Hindlimb muscle (tissue), 1 donor: ENCODE data around the gene FOXJ3. TPM values are rescaled to one million over a fixed set of nuclear protein-coding genes. Genes with fewer than 3 reads are reported as not detected.

Experiments used
- DNase-seq: peaks from one replicate; pipeline ENCODE4 v3.0.0-alpha.2; 2013
- polyA plus RNA-seq: library from polyadenylated mRNA; unstranded; fragments of 120-200 nt; gene quantifications from one replicate; pipeline ENCODE4 v1.2.1, GENCODE V29; 2013; ENCODE audit not compliant: insufficient read length

Gene FOXJ3
- polyA plus RNA-seq, 1 donor: 40.5 TPM

DNA sequence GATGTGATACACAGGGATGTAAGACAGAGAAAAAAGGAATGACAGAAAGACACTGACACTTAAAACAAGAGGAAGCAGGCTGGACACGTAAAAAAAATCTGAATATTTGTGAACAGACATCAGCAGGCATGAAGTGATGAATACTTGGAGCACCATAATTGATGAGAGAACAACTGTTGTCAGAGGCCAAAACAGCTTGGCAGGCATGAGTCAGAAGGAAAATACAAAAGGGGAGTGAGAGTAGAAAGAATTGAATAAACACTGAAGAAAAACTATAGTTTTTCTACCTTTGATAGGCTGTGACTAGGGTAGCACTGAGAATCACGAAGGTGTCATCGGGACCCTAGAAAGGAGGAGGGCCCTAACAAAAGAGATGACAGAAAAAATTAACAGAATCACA lies 148.9 kb downstream of the FOXJ3 start:
- DNase-seq: no peak

DNA sequence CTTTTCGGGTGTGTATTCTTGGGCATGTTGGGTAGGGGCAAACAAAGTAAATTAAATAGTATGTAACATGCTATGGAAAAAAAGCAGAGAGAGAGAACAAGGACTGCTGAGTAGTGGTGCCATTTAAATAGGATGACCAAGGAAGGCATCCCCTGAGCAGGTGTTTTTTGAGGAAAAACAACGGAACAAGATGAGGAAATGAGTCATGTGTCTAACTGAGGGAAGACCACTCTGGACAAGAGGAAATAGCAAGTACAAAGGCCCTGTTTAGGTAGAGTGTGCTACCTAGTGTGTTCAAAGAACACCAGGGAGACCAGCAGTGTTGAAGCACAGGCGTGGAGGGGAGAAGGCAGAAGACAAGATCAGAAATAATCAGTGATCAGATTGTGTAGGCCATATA lies 150.4 kb downstream of the FOXJ3 start:
- DNase-seq: no peak

DNA sequence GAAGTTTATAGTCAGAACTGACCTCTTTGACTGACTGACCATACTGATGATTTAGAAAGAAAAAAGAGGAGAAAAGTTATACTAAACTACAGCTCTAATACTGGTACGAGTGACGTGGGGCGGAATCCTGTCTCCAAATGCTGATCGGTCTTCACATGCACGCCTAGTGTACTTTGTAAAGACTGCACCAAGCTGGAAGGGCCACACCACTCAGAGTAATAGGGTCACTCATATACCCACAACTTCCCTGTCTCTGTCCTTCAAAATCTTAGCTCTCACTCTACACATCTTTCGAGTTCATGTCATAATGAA lies 151.1 kb downstream of the FOXJ3 start:
- no peak for DNase-seq

DNA sequence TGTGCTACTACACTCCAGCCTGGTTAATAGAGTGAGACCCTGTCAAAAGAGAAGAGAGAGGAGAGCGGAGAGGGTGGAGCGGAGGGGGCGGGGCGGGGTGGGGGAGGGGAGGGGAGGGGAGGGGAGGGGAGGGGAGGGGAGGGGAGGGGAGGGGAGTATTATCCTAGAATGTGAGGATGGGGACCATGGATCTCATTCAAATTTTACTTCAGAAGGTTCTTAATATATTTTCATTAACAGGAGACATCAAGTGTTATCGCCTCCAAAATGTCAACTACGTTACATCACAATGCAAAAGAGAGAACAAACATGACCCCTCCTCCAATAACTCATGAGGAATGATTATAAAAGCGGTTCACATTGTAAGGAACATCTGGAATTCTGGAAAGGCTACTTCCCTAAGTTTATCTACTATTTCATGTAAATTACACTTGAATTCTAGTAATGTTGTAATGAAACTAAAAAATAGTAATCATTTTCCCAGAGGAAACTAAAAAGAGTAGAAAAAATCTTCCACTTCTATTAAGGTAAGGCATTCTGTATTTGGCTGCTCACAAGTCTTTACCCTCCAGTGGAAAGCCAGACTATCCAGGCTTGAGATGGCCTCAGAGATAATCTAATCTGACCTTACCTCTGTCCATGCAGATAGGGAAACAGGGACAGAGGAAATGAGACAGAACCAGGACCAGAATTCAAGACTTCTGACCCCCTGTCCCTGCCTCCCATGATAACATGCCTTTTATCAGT lies 151.7 kb downstream of the FOXJ3 start:
- no peak for DNase-seq

DNA sequence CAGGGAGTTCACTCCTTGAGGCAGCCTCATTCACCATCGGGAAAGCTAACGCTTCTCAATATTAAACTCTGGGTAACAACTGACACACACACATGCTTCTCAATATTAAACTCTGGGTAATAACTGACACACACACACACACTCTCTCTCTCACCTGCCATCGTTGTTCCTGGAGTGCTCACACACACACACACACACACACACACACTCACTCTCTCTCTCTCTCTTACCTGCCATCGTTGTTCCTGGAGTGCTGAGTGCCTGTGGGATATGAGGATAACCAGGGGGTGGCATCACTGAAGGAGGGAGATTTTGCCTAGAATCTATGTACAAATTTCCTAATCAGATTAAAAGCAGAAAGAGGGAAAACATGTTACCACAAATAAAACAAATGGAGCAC lies 153.3 kb downstream of the FOXJ3 start:
- no peak for DNase-seq

DNA sequence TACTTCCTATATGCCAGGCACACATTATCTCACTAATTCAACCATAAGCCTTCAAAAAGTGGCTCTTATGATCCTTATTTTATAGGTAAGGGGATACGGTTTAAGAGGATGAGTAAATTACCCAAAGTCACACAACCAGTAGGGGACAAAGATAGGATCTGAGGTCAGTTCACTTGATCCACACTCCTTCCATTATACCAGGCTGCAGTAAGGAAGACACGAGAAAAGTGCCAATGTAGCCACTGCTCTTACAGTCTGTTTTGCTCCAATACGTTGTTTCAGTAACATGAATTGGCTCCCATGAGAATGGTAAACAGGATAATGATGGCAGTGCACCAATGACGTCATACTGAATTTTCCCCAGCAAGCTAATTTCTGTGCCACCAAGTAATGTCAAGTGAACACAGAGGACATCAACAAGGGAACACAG lies 155.1 kb downstream of the FOXJ3 start:
- DNase-seq: no peak

DNA sequence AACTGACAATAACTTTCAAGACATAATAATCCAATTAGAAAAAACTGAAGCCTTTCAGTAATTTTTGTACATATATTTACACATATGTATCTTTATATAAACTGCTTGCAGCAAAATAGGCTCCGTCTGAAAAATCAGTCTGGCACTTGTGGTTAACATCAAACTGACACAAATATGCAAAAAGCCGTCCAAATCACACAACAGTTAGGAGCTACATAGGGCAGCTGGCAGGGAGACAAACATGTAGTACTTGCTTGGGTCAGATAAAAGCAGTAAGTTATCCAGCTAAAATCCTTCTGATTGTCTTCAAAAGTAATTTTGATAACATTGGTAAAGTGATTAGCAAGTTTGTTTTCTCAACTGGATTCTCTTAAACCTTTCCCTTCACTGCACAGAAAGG lies 155.8 kb downstream of the FOXJ3 start:
- no peak for DNase-seq

DNA sequence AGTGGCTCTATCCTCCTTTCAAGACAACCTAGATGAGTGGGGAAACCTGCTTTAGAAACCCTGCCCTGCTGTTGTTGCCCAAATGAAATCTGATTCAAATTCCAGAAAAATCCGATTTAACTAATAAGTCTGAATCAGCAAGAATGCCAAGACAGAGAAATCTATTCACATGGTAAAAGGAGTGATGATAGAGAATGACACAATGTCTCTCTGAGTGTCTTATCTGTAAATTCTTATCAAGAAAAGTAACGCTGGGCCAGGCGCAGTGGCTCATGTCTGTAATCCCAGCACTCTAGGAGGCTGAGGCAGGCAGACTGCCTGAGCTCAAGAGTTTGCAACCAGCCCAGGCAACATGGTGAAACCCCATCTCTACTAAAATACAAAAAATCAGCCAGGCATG lies 156.8 kb downstream of the FOXJ3 start:
- DNase-seq: no peak

DNA sequence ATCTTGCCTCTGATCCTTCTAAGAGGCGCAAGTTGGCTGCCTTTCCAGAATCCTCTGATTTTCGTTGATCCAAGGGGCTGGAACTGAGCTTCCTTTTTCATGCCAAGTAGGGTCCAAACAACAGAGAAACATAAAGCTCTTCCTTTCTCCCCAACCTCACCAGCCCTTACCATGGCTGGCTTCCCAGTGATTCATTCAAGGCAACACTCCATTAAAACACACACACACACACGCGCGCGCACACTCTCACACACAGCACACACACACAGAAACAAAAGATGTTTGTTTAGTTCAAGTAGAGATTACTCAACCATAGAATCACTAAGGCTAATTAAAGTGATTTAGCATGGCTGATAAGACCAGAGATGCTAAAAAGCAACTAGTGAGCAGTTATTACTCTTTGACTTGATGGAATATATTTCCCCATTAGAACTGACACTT lies 157.5 kb downstream of the FOXJ3 start:
- no peak for DNase-seq

DNA sequence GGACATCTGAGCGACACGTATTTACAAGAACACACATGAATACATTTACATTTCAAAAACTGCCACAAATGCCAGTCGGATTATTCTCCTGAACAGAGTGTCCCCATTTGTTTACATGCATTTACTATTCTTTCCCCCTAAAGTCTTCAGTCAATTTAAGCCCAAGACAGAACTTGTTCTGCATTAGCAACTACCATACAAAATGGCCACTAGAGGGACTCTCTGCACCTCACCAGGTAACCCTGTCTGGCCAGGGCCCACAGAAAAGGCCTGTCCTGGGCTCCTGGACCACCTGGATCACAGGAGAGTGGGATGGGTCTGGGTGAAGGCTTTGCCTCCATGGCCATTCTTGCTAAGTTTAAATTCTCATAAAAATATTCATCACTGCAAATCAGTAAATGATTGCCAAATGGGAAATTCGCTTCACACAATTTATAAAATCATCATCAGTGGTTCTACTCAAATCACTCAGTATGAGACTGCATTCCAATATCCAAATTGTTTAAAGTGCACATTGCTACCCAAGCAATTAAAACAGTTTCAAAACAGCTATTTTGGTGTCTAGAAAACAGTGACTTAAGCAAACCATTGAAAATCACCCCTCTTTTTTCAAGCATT lies 158.0 kb downstream of the FOXJ3 start:
- no peak for DNase-seq

DNA sequence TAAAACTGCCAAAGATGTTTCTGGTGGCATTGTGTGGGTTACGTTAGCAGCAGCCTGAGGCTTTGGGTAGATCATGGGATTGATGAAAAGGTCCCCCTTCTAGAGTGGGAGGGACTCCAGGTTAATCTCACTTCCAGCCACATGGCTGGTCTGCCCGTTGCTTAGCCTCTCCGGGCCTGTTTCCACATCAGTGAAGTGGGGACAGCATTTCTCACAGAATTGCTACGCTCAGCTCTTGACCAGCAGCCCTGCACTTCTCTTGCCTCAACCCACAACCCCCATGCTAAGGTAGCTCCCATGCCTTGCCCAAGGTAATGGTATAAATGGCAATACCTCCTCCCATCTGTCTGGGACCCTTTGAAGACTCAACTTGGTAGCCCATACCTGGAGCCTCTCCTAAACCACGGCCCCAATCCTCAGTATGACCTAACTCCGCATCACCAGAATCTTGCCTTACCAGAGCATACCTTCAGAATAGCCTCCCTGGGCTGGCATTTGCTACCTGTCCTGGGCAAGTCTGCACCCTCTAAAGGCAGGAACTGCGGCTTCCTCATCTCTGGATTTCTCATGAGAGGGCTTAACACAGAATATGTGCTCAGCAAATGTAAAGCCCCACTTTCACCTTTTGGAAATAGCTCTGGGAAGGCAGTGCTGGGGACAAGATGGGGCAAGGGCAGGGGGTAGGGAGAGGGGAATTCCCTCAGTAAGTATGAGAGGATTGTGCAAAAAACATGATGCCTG lies 159.6 kb downstream of the FOXJ3 start:
- no peak for DNase-seq

DNA sequence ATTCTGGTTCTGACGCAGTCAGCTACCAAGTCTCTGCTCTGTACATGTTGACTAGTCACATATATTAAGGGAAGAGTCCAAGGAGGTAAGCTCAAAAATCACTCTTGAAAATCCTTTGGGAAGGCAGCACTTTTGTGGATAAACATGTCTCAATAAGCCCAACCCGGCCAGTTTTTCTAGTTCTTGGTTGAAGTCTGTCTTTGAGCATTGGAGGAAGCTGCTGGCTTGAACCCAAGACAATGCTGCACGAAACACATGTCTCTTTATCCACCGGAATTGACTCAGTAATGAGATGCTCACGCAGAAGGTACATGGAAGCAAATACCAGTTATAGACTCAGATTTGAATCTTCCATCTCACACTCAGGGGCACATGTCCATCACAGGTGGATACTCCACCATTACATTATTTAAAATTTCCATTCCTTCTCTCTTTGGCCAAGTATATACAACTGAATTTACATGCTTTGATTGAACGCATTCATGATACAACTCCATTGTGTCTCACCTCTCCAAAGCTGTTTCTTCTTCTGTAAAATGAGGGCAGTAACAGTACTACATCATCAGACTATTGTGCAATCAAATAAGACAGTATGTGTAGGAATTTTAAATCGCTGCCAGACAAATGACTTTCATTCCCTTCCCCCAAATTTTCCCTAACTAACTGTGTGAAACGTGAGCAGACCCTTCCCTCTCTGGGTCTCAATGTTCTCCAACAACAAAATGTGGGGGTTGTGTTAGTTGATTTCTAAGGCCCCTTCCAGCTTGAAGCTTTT lies 160.9 kb downstream of the FOXJ3 start:
- DNase-seq: no peak

DNA sequence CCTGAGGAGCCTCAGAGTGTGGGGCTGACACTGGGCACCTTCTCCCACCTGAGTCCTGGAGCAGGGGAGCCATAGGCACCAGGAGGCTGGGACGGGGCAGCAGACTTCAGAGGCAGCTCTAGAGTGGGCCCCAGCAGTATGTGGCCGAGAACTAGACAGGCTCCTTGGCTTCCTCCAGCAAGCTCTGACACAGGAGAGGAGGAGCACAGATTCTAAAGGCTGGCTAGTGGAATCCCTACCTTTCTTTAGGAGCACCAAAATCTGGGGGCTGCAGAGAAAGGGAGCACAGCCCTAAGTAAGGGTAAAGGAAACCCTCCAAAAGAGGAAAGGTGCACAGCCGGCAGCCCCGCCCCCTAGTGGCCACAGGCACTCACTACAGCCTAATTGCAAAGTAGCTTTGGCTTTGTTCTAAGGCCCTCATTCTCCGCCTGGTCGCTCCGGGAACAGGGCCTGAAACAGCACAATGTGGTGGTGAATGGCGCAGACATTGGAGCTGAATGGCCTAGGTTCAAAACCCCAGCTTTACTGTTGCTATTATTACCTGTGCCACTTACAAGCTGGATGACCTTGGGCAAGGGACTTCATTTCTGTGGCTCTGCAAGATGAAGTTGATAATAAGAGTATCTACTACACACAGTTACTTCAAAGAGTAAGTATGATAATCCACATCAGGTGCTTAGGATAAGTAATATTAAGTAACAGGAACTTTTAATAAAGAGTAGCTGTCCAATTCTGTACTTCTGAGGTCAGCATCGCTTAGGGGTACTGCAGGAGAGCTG lies 161.7 kb downstream of the FOXJ3 start:
- peak; percentile 46 for DNase-seq

DNA sequence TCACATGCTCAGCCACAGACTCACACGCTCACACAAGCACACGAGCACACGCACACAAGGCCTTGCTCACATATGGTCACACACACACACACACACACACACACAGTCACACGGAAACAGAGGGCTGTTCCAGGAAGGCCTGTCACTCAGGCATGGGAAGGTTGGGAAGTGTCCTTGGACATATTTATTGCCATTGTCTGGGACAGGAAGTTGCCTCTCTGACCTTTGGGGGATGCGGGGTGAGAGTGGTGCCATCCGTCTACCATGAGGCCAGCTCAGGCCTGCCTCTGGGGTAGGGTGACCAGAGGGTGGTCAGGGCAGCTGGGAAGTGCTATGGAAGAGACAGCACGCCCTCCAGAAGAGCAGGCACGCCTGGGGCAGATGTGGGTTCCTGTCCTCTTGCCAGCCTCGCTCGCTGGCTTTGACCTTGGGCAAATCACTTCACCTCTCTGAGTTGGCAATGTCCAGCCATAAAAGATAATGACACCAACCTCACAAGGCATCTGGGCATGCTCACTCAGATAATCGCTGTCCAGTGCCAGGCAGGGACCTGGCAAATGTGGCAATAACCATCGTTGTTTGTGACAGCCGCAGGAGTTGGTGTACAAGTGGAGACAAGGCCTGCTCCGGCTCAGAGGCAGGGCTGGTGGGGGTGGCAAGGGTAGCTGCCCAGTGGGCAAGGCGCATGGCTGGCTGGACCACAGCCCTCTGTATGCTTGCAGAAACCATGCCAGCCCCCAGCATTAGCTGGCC lies 162.5 kb downstream of the FOXJ3 start:
- no peak for DNase-seq

DNA sequence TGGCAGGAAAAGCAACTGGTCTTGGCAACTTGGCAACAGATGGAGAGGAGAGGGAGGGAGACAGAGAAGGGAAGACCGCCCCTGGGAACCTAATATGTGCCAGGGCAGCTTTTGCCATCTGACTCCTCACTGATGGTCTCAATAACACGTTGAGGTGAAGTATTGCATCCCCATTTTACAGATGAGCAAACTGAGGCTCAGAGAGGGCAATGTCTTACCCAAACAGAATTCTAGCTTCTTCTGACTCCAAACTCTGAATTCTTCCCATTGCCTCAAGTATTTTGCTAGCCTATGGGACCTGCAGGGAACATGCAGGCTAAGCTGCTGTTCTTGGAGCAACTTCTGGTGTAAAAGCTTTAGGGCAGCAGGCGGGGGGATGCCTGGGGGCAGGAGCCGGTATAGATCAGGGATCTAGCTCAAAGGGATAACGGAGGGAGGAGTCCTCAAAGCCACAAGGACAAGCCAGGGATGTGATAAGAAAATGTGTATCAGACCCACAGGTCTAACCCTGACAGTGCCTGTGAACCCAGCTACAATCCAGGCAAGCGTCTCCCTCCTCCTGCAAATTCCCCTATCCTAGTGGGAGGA lies 163.3 kb downstream of the FOXJ3 start:
- DNase-seq: no peak

DNA sequence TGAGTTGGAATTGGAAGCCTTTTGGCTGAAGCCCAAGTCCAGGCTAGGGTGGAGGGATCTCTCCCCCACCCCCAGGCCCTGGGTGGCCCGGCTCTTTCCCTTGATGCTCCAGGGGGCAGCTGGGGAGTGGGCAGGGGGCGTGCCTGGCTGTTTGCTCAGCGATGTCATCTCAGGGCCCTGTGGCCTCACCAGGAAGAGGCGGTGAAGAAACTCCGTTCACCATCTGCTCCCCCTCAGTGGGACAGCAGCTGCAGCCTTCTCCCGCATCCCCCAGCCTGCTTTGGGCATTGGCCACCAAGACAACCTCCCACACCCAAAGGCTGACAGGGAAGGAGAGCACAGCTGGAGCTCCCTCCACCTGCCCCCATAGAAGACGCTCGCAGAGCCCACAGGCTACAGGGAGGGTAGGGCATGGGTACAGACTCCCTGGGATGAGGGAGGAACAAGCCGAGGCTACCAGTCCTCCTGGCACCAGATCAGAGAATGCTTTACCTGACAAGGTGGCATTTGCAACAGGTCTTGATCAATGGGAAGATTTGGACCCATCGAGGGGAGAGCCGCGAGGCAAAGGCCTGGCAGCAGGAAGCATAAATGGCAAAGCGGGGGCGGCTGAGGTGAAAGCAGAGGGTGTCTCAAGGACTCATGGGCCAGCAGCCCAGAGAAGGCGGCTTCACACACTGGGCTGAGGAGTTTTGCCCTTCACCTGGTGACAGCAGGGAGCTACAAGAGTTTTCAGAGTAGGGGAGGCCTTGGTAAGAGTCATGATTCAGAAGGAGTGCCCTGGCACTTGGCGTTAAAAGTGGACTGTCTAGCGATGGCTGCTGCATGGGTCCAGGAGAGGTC lies 164.0 kb downstream of the FOXJ3 start:
- DNase-seq: no peak

DNA sequence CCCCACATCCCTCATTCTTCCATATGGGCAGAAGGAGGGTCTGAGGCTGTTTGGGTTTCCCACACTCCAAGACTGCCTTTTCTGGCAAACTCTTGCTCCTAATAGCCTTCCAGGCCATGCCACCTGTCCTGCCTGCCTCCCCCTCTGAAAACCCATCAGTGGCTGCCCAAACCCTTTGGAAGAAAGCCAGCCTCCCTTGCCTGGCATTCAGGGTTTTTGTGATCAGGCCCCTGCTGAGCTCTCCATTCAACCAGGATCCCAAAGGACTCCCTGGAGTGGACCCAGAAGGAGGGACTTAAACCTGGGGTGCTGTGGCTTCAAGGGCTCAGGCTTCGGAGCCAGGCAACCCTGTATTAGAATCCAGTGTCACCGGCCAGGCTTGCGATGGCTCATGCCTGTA lies 166.3 kb downstream of the FOXJ3 start:
- DNase-seq: no peak

DNA sequence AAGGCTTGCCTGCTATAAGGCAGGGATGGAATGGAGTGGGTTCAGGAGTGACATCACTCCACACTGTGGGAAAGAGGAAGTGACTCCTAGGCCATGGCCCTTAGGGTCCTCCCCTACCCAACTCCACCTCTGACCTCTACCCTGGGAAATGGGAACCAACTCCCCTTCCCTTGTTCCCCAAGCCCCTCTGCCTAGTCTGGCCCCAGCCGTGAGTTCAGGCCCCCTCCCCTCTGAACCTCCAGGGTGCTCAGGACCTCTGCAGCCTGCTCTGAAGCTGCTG lies 166.7 kb downstream of the FOXJ3 start:
- no peak for DNase-seq

DNA sequence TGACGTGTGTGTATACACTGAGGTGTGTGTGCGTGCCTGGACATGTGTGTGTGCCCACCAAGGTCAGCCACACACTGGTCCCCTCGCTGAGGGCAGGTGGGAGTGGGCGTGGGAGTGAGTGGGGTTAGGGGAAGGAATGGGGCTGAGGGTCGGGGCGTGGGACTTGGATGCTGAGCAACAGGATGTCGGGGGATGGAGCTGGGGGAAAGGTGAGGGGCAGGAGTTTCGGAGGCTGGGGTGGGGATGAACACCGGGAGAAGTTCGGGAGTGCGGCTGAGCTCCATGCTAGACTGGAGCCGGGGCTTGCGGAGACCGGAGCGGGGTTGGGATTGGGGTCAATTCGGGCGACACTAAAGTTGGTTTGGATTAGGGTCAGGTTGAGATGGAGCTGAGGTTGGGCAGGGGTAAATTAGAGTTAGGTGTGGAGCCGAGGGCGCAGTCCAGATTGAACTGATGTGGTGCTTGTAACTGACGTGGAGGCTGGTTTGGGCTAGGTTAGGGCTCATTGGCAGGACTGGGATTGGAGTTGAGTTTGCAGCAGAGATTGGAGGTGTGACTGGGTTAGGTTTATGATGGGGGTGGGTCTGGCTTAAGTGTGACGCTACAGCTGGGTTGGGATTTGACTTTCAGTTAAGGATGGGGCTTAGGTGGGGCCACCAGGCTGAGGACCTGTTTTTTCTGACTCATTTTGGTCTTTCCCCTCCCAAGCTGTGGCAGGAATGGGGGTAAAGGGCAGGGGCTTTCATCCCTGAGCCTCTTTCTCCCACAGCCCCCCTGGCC lies 167.2 kb downstream of the FOXJ3 start:
- no peak for DNase-seq
